Measurements from ENCODE around the gene NARS2.
"Not testable (repeated sequence)": the region's sequence is repeated elsewhere in the genome, so short reads cannot be mapped to it uniquely, and the experiment has no call there.

The NARS2 gene

DNA sequence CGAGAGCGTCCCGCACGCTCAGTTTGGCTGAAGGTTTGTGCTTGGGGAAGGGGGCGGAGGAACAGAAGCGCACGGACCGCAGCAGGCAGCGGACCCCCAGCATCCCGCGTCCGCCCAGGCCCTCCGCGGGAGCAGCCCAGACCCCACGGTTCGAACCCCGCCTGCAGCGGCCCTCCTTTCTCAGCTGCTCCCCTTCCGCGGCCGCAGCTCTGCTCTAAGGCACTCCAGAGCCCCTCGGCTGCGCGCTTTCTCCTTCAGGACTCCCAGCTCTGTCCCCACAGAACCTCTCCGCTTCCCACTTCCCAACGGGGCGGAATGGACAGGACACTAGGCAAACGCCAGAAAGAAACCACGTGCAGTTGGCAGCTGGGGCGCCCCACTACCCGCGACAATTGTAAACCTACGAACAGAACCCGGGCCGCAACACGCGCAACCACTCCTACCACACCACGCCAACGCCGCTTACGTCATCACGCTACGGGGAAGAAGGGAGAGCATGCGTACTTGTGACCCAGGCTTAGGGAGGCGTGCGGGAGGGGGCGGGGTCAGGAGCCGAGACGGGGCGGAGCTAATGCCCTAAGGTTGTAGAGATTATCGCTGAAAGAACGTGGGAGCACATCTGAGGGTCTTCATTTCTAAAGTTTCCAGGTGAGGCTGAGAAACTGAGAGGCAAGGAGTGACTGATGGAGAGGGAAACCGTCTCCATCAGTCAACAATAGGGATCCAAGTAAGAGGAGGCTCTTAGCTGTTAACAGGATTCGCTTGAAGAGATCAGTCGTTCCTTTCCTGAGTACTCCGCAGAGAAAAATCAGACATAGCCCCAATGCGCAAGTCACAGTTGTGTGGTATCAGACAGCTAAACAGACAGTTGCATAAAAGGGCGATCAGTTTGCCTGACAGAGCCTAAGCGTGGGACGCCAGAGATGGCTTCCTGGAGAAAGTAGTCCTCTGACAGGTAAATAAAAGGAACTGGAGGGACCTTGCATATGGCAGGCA is at the start of gene NARS2:
NARS2 (minus strand) TSS at position 479 of the 996 bp plus-strand sequence; CDS start at position 103, 376 bp downstream.
- peak; percentile 98 for DNase-seq

GRCh38 chr11:78622666-78623065 is 48.0 kb upstream of the NARS2 start:
- no peak for DNase-seq

DNA sequence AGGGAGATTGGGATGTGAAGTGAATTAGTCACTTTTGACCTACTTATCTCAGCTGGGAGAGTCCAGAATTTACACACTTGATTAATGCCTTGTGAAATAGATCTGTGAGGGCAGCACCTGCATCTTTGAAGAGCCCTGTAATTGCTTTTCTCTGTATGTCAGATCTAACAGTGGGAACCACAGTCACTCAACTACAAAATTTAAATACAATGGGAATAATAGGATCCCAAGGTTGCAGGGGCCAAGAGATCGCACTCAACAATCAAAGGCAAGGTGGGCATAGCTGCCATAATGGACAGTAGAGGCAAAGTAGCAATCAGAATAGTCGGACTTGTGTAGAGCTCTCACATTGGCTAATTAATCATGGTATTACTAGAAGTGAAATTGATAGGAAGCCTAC is 45.5 kb upstream of the NARS2 start:
- DNase-seq = no peak

DNA sequence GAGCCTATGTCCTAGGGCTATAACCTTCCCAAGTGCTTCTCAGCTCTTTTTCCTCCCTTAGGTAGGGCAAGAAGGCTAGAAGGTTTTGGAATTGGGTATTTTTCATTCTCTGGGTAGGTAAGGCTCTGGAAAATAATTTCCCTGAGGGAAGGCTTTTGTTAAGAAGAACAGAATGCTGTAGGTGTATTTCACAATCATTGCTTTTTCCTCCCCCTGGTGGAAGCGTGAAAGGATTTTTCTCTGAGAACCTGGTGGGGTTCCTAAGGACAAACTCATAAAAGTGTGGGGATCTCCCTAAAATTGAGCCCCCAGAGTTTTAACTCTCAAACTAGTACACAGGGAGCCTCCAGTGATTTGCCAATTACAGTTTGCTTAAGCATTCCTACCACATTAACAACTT is 41.1 kb upstream of the NARS2 start:
- no peak for DNase-seq

DNA sequence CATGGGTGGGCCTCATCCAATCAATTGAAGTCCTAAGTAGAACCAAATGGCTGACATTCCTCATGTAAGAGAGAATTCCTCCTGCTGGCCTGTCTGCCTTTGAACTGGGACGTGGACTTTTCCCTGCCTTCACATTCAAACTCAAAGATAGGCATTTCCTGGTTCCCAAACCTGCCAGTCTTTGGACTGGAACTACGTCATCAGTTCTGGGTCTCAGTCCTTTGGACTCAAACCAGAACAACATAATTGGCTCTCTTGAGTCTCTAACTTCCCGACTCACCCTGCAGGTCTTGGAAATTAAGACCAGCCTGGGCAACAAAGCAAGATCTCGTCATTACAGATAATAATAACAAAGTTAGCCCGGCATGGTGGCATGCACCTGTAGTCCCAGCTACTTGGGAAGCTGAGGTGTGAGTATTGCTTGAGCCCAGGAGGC is 38.7 kb upstream of the NARS2 start:
- DNase-seq = no peak

GRCh38 chr11:78612721-78613377 is 38.2 kb upstream of the NARS2 start:
- no peak for DNase-seq

- DNase-seq = not testable (repeated sequence)
These were observed 34.7 kb upstream of the NARS2 start for GRCh38 chr11:78609321-78609720.

DNA sequence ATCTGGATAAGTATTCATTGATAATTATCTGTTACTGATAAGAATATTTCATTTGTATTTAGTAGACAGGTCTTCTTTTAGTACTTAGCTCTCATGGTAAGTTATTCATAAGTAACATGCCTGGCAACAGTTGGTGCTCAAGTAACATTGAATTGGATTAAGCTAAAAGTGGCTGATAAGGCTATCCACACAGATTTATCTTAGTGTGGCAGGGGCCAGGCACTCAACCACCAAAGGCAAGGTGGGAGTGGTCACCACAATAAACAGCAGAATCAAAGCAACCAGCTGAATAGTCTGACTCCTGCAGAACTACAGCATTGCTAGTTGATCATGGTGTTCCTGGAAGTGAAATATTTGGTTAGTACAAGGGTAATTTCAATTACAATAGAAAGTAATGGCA is 33.0 kb upstream of the NARS2 start:
- no peak for DNase-seq

DNA sequence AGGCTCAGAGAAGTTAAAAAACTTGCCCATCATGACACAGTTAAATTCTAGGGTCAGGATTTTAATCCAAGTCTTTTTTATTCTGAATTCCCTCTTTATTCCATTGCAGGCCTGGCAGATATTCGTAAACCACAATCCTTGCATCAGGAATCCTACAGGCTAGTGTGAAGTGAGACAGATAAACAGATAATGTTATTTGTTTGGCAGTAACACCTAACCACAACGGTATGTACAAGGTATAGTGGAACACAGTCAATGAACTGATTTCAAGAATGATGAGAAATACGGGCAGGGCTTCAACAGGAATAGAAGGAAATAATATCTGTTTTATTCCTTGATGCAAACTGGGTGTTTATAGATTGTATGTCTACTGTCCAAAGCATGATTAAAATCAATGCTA is 32.0 kb upstream of the NARS2 start:
- DNase-seq = no peak

- DNase-seq = no peak
These were observed 30.6 kb upstream of the NARS2 start for GRCh38 chr11:78605296-78605695.

GRCh38 chr11:78603792-78604191 is 29.1 kb upstream of the NARS2 start:
- DNase-seq = no peak

GRCh38 chr11:78602771-78603170 is 28.1 kb upstream of the NARS2 start:
- not testable (repeated sequence) for DNase-seq

DNA sequence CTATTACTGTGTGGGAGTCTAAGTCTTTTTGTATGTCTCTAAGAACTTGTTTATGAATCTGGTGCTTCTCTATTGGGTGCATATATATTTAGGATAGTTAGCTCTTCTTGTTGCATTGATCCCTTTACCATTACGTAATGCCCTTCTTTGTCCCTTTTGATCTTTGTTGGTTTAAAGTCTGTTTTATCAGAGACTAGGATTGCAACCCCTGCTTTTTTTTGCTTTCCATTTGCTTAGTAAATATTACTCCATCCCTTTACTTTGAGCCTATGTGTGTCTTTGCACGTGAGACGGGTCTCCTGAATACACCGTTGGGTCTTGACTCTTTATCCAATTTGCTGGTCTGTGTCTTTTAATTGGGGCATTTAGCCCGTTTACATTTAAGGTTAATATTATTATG is 26.4 kb upstream of the NARS2 start:
- DNase-seq = not testable (repeated sequence)

- DNase-seq = not testable (repeated sequence)
These were observed 22.9 kb upstream of the NARS2 start for GRCh38 chr11:78597579-78597978.

DNA sequence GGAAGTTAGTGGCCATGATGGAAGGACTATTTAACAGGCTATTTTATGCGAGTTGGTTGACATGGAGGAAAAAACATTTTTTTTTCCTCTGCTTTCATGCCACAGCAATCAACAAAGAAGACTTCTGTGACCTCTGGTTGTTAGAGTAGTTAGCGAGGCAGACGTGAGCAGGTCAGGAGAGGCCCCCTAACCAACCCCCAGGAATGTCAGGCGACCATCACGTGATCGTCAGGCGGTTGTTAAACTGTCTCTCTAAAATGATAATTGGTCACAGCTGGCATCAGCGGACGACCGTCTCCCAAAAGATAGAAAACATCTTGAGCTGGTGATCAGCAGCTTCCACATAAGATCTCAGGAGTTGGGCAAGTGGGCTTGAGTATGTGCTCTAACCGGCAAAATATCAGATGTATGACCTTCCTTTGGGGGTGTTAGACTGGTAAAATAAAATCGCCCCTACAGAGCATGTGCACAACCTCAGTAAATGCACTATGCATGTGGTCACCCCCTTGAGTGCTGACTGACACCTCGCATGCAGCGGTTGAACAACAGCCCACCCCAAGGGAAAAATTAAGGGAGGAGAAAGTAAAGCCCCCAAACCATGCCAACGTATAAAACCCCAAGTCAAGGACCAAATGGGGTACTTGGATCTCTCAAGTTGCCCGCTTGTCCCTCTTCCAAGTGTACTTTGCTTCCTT is 20.9 kb upstream of the NARS2 start:
- DNase-seq = no peak

DNA sequence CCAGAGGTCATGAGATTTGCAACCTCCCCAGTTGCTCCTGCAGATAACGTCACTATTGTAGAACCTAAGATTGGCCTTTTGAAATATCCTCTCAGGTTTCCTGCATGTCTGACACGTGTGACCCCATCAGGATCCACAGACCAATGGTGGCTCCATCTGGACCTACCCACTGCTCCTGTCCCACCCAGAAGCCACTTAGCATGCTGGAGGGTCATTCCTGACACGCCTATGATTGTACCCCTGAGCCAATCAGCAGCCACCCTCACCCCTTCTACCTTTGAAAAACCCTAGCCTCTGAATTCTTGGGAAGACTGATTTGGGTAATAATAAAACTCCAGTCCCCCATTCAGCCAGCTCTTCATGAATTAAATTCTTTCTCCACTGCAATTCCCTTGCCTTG is 20.1 kb upstream of the NARS2 start:
- DNase-seq = no peak

GRCh38 chr11:78588517-78588916 is 13.9 kb upstream of the NARS2 start:
- no peak for DNase-seq

DNA sequence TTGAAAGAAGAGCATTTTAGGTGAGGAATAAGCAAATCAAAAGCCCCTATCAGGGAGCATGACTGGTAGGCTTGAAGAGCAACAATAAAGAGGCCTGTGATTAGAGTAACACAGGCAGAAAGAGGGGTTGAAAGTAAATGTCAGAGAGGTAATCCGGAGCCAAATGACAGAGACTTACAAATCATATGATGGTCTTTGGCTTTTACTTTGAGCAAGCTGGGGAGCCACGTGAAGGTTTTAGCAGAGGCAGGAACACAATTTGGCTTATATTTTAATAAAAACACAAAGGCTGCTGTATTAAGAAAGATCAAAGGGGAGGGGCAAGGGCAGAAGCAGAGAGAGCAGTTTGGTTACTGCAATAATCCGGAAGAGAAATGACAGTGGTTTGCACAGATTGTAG is 12.8 kb upstream of the NARS2 start:
- no peak for DNase-seq

- no peak for DNase-seq
These were observed 11.9 kb upstream of the NARS2 start for GRCh38 chr11:78586452-78587046.

DNA sequence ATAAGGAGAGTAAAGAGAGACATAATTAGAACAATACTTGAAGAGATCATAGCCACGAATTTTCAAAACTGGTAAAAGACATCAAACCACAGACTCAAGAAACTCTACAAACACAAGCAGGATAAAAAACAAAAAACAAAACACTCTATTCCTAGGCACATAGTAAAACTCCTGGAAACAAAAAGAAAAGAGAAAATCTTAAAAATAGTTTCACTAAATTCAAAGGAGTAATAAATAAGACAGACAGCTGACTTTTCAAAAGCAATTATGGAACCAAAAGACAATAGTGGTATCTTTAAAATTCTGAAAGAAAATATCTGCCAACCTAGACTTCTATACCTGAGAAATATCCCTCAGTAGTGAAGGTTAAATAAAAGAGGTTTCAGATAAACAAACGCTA is 9.2 kb upstream of the NARS2 start:
- no peak for DNase-seq

- no peak for DNase-seq
These were observed 2.8 kb upstream of the NARS2 start for GRCh38 chr11:78577495-78577894.

DNA sequence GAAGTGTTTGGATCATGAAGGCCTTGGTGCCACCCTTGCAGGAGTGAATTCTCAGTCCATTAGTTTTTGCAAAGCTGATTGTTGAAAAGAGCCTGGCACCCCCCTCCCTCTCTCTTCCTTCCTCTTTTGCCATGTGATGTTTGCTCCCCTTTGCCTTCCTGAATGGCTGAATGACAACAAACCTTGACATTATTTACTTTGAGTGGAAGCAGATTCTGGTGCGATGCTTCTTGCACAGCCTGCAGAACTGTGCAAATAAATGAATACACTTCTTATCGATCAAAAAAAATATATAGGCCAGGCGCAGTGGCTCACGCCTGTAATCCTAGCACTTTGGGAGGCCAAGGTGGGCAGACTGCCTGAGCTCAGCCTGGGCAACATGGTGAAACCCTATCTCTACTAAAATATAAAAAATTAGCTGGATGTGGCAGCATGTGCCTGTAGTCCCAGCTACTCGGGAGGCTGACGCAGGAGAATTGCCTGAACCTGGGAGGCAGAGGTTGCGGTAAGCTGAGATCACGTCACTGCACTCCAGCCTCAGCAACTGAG is 2.0 kb upstream of the NARS2 start:
- DNase-seq = no peak

DNA sequence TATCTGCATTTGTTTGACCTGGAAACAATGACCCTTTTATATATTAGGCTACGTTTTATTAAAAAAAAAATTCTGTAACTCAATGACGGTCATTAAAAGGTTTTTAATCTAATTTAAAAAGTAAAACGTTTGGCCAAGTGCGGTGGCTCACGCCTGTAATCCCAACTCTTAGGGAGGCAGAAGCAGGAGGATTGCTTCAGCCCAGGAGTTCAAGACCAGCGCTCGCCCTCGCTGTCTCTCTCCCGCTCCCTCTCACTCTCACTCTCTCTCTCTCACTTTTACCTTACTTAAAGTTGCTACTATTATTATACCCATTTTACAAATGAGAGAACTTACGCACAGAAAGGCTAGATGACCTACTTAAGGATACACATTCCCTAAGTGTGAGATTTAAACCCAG is 814 bp upstream of the NARS2 start:
- DNase-seq = no peak
